GM13977 (cell line): Measurements from ENCODE around the gene USP47.

ENCODE experiments used
- DNase-seq: peaks from one replicate; pipeline ENCODE4 v3.0.0; 2012; ENCODE audit warnings: low spot score
- CTCF ChIP-seq: IDR thresholded peaks from 2 replicates; pipeline ENCODE4 v1.5.1; 2012; ENCODE audit warnings: mild to moderate bottlenecking, control low read depth; ENCODE audit not compliant: insufficient read depth; ENCODE audit errors: extremely low read depth, missing control alignments
- in situ Hi-C: fragments of 300-500 bp; cut with MboI; formaldehyde crosslinking; loops from one replicate; pipeline ENCODE4 v1.12.0; 2022; ENCODE audit warnings: low sequenced_read_pairs, low pct_unique_long_range_greater_than_20kb, mixed read lengths, inconsistent platforms; ENCODE audit not compliant: unreplicated experiment

USP47 gene

GRCh38 chr11:11948242-11948947 lies 106.6 kb downstream of the USP47 start:
- in situ Hi-C loops = no loop called here
- TF ChIP-seq CTCF = no peak
- DNase-seq = no peak

- no peak for DNase-seq
- no peak for TF ChIP-seq CTCF
- in situ Hi-C loops = no loop called here
Measured at GRCh38 chr11:11949482-11949881, 107.7 kb downstream of the USP47 start.

- DNase-seq = no peak
- no peak for TF ChIP-seq CTCF
- in situ Hi-C loops = no loop called here
Measured at GRCh38 chr11:11952036-11952435, 110.3 kb downstream of the USP47 start.

- no peak for DNase-seq
- in situ Hi-C loops = no loop called here
- TF ChIP-seq CTCF = no peak
Measured at GRCh38 chr11:11956006-11956405, 114.2 kb downstream of the USP47 start.

- TF ChIP-seq CTCF = no peak
- in situ Hi-C loops = no loop called here
- no peak for DNase-seq
Measured at GRCh38 chr11:11958403-11959231, 116.8 kb downstream of the USP47 start.

- DNase-seq = no peak
- in situ Hi-C loops = no loop called here
- no peak for TF ChIP-seq CTCF
Measured at GRCh38 chr11:11959601-11960000, 117.8 kb downstream of the USP47 start.
